Right lobe of liver (tissue), 4 donors: ENCODE data around the gene ZP1.

ENCODE experiments used
- POLR2A ChIP-seq: fragments of 450-650 bp; IDR thresholded peaks from one replicate; pipeline ENCODE4 v1.6.1; 2017; ENCODE audit warnings: antibody characterized with exemption, mild to moderate bottlenecking
- TF ChIP-seq, protein P1 (sequence below), 4 donors: fragments of 200-600 bp in 3 of 4; fragments of 450-650 bp in 1 of 4; IDR thresholded peaks; one replicate each; pipeline versions ENCODE4 v1.5.1 to v1.8.0; 2016 to 2022; ENCODE audit warnings: antibody characterized with exemption in 4 of 4, mild to moderate bottlenecking in 2 of 4
- donor health status: DM: no; HTN: no; CAD: no.
- donor health status: DM: no; HTN: no; CAD: no.
- donor health status: DM: no; HTN: yes; CAD: no.

- TF ChIP-seq, protein P1, sequence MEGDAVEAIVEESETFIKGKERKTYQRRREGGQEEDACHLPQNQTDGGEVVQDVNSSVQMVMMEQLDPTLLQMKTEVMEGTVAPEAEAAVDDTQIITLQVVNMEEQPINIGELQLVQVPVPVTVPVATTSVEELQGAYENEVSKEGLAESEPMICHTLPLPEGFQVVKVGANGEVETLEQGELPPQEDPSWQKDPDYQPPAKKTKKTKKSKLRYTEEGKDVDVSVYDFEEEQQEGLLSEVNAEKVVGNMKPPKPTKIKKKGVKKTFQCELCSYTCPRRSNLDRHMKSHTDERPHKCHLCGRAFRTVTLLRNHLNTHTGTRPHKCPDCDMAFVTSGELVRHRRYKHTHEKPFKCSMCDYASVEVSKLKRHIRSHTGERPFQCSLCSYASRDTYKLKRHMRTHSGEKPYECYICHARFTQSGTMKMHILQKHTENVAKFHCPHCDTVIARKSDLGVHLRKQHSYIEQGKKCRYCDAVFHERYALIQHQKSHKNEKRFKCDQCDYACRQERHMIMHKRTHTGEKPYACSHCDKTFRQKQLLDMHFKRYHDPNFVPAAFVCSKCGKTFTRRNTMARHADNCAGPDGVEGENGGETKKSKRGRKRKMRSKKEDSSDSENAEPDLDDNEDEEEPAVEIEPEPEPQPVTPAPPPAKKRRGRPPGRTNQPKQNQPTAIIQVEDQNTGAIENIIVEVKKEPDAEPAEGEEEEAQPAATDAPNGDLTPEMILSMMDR (IDR thresholded peaks at IDR 0.05): no peak
- TF ChIP-seq POLR2A: no peak
Observed at GRCh38 chr11:60845338-60845737, 22.0 kb upstream of the ZP1 start.
